ENCODE data around the gene CEP162.
A peak's percentile ranks its signal among the peaks of the same experiment; 100 is the strongest.

CEP162 gene

DNA sequence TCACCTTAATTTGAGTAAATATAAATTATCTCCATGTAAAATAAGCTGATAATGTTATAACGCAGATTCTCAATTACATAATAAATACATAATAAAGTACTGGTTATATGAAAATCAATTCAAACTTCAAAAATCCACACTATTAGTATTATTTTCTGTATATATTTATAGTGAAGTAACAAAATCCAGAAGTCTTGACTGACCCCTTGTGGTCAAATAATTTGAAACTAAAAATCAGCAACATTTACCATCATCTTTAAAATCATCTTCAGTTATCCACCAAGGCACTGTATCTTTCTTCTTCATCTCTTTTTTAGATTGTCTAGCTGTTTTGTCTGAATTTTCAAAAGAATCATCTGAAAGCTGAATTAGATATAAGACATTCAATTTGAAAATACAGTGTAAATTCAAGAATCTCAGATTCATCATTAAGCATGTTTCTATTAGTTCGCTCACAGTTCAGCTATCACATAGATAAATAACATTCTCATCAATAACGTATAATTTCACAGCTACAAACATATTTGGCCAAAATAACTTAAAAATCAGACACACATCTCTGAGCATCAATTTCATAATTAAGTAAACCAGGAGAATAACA lies 6.5 kb downstream of the CEP162 start:
- TF ChIP-seq, protein P1, sequence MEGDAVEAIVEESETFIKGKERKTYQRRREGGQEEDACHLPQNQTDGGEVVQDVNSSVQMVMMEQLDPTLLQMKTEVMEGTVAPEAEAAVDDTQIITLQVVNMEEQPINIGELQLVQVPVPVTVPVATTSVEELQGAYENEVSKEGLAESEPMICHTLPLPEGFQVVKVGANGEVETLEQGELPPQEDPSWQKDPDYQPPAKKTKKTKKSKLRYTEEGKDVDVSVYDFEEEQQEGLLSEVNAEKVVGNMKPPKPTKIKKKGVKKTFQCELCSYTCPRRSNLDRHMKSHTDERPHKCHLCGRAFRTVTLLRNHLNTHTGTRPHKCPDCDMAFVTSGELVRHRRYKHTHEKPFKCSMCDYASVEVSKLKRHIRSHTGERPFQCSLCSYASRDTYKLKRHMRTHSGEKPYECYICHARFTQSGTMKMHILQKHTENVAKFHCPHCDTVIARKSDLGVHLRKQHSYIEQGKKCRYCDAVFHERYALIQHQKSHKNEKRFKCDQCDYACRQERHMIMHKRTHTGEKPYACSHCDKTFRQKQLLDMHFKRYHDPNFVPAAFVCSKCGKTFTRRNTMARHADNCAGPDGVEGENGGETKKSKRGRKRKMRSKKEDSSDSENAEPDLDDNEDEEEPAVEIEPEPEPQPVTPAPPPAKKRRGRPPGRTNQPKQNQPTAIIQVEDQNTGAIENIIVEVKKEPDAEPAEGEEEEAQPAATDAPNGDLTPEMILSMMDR (IDR thresholded peaks at IDR 0.05) = peak; percentile 46; the same call in 1 of the 2 replicates

DNA sequence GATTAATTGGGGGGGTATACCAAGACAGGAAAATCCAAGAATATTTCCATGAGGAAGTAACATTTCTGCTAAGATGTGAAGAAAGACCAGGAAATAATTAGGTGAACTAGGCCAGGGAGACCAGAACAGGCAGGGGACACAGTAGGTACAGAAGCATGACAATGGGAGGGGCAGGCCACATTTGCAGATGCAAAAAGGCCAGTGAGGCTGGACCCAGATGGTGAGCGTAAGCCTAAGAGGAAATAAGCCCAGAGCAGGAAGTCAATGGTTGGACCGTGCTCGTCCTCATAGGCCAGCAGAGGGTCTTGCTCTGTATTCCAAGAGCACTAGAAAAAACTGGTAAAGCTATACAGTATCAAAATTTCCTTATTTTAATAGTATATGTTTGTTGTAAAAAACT lies 9.4 kb downstream of the CEP162 start:
- TF ChIP-seq, protein P1 (IDR thresholded peaks at IDR 0.05) = no peak

DNA sequence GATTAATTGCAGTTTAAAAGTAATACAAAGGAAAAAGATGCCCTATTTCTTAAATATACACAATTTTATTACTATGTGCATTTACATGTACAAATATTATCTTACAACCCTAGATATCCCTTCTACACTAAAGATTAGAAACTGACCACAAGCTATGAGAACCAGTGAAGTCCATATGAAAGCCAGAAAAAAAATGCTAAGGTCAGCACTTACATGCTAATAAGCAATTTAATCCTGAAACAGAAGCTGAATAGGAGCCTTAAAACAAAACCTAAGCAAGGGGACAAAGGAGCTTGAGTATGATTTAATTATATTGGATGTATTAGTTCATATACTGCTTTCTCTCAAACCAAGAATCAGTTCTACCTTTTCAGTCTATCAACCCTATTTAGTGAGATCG lies 14.2 kb downstream of the CEP162 start:
- TF ChIP-seq, protein P1 (IDR thresholded peaks at IDR 0.05) = no peak

DNA sequence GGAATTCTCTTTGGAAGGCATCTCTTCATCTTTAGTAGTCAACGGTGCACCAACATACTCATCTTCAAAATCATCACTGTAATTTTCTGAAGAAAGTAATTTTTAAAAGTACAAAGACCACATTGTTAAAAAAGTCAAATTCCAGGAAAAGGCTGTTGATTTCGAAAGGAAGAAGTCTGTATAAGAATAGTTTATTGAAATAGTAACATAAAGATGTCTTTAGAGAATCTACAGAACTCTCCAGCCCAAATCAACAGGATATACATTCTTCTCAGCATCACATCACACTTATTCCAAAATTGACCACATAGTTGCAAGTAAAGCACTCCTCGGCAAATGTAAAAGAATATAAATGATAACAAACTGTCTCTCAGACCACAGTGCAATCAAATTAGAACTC lies 23.4 kb downstream of the CEP162 start:
- TF ChIP-seq, protein P1 (IDR thresholded peaks at IDR 0.05) = no peak

DNA sequence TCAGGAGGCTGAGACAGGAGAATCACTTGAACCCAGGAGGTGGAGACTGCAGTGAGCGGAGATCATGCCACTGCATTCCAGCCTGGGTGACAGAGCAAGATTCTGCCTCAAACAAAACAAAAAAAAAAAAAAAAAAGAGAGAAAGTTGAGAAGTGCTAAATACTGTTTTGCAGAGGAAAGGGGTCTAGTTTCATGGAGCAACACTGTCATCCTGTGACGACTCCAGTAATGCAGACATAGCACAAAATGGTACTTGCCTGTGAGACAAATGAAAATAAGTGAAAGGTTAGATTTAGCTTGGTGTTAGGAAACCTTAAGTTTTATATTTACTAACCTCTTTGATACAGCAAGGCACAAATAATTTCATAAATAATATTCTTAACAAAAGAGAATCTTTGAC lies 29.7 kb downstream of the CEP162 start:
- TF ChIP-seq, protein P1 (IDR thresholded peaks at IDR 0.05) = no peak

DNA sequence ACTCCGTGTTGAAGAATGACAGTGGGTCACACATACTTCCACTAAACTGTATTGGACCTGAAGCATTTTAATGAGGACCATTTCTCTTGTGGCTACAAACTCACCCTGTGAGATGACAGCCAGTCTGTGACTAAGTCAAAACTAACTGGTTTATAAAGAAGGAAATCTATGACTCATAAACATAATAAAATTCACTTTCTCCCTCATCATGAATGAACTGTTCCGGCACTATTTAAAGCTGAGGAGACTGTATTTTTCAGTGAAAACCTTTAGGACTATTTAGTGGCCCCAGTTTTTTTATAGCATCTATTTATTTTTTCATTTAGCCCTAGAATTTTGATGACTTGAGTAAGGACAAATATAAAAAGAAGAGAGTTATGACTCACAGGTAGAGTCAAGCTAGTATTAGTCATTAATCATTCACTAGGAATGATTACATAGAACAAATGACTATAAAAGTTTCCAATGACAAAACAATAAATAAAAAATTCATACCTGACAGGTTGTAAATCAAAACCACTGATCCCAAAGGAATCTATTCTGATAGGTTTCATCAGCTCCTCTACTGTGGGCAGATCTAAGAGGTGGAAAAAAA lies 34.2 kb downstream of the CEP162 start:
- TF ChIP-seq, protein P1 (IDR thresholded peaks at IDR 0.05) = no peak

DNA sequence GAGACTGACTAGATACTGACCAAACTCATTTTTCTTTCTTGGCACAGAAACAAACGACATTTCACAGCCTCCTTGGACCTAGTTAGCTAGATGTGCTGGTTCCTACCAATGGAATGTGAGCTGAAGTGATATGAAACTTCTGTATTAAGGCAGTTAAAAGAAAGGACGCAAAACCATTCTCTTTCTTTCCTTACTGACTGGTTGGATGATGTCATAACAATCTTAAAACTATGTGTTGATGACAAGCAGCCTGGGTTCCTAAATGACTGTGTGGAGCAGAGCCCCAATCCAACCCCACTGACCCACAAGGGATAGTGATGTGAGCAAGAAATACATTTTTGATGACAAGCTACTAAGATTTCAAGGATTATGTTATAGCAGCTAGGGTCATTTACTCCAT lies 35.6 kb downstream of the CEP162 start:
- TF ChIP-seq, protein P1 (IDR thresholded peaks at IDR 0.05) = no peak
